ENCODE data around the gene FDXACB1.

DNA sequence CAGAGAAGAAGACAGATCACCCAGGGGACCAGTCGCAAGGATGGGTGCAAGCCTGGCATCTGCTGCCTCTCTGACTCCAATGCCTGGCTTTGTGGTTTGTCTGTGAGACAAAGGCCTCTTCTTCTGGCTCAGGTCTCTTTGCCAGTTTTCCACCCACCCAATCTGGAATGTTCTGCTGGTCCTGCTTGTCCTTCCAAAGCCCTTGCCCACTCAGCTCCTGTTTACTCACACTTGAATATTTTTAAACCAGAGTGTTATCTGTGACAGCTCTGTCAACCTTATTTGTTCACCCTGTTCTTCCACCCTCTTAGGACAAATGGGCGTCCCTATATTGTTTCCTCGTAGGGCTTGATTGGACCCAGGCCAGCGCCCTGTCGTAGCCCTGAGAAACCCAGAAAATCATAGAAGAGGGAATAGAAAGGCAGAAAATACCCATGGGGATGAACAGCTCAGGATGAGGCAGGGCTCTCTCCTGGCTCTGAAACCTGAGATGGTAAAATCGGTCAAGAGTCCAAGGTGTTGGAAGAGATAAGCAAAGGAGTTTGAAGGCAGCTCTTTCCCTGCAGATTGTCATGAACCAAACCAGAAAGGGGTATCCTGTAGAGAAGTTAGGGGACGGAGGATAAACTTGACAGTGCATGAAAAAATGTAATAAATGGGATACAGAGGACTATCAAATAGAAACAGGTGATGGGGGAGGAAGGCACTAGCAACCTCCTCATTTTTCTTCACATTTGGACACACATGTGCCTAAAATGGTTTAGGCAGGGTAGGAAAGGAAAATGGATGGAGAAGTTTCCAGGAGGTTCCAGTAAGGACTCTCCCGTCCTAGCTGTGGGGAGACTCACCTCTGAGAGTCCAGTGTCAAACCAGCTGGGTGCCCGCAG lies 32.0 kb upstream of the FDXACB1 start:
- TF ChIP-seq CTCF (IDR thresholded peaks at IDR 0.05) (no peak), POLR2A (IDR thresholded peaks at IDR 0.05) (no peak)
